ENCODE measurements around the gene CDSN. TPM values are rescaled to one million over a fixed set of nuclear protein-coding genes. Genes with fewer than 3 reads are reported as not detected.

The CDSN gene
- total and polyA plus RNA-seq, 2 of the 4 experiments (the other 2 are of a cell fraction), result not detected

GRCh38 chr6:31113861-31114540 lies 6.2 kb downstream of the CDSN start:
- Histone ChIP-seq H2BK20ac (ENCODE audit: low read depth, low read length) (peak overlapping the region; percentile 81), H4K91ac (ENCODE audit: insufficient read depth, low read depth, low read length) (peak overlapping the region; percentile 83), H2AFZ (replicated peaks; ENCODE audit: low read length, poor library complexity) (peak overlapping the region; percentile 82), H3K27ac (ENCODE audit: insufficient read depth, low read length) (peak overlapping the region; percentile 75), H4K5ac (ENCODE audit: low read depth, low read length) (no peak overlapping the region; the same call in none of the 2 replicates), H3K56ac (ENCODE audit: extremely low read depth, insufficient read depth, low read length) (no peak overlapping the region), H4K8ac (ENCODE audit: low read depth in 2 of 2, low read length in 2 of 2) (peak overlapping the region; percentile 73 to 92), H3K79me1 (ENCODE audit: low read depth in 1 of 2, low read length in 2 of 2) (peaks cover 0 to 9% of the 10 kb centered on the region in 2 experiments; a peak in 2 of 4 replicates), H3K9ac (ENCODE audit: low read depth, low read length) (peak overlapping the region; percentile 27; the same call in 1 of the 2 replicates), H2BK120ac (ENCODE audit: low read depth, low read length) (peak overlapping the region; percentile 92), H3K4me2 (ENCODE audit: low read depth, low read length) (peak overlapping the region; percentile 22; the same call in 1 of the 2 replicates), H2AK5ac (ENCODE audit: low read depth, low read length) (peak overlapping the region; percentile 74; the same call in 1 of the 2 replicates), H3K14ac (replicated peaks; ENCODE audit: low read depth, low read length) (peak overlapping the region; percentile 69), H3K9me1 (ENCODE audit: insufficient read depth, low read length) (peaks cover 15% of the 10 kb centered on the region), H3K4me1 (ENCODE audit: control insufficient read depth, insufficient read depth, low read length) (peaks cover 11% of the 10 kb centered on the region), H3K4me3 (ENCODE audit: insufficient read depth, low read depth, low read length) (no peak overlapping the region), H3K36me3 (ENCODE audit: control insufficient read depth, insufficient read depth, low read length) (no peaks in the 10 kb centered on the region), H2AK9ac (replicated peaks; ENCODE audit: low read depth, low read length, poor library complexity) (peak overlapping the region; percentile 83), H3K27me3 (ENCODE audit: control insufficient read depth, insufficient read depth, low read length) (peaks cover 24% of the 10 kb centered on the region), H3K4ac (ENCODE audit: low read depth, low read length) (peak overlapping the region; percentile 90), H3K18ac (ENCODE audit: low read depth, low read length) (peak overlapping the region; percentile 48; the same call in 1 of the 2 replicates), H3K23ac (ENCODE audit: low read depth, low read length) (no peak overlapping the region), H2BK5ac (ENCODE audit: low read depth, low read length, poor library complexity, severe bottlenecking) (peak overlapping the region; percentile 71), H3K9me3 (ENCODE audit: control insufficient read depth, insufficient read depth, low read length) (no peaks in the 10 kb centered on the region), H2BK15ac (ENCODE audit: low read depth, low read length) (peak overlapping the region; percentile 80; the same call in 2 of the 3 replicates), H4K20me1 (ENCODE audit: insufficient read depth, low read length) (no peaks in the 10 kb centered on the region)
- ChIA-PET CTCF (interaction anchor here (0.7 to 3.4 kb wide), 4 partner anchors 23 to 78 kb away, joined by 3 to 10 read pairs (median 4); no protein-coding TSS in a partner anchor), POLR2A (ENCODE audit: unreplicated experiment) (no interaction called here)
- intact Hi-C loops (cut with micrococcal nuclease), result no loop called here
- dilution Hi-C loops (cut with HindIII; ENCODE audit: low sequenced_read_pairs, unreplicated experiment), result no loop called here
- ATAC-seq (ENCODE audit: low read depth), result peak; percentile 46
- BruUV-seq (replicated peaks), result no TSS peak
- TF ChIP-seq RFX5 (IDR thresholded peaks at IDR 0.05; ENCODE audit: low read depth, low read length) (no peak), MAFK (IDR thresholded peaks at IDR 0.05; ENCODE audit: low read depth, low read length) (no peak), MXI1 (IDR thresholded peaks at IDR 0.05; ENCODE audit: borderline replicate concordance, low read depth, low read length) (no peak), NFE2L2 (IDR thresholded peaks at IDR 0.05; ENCODE audit: low read depth, low read length) (no peak), FOS (IDR thresholded peaks at IDR 0.05; ENCODE audit: low read depth, low read length) (no peak)
- DNase-seq, result peak; percentile 24
- 100% methylated on average over 1 of the region's 7 CpGs; no CpG with 5 or more reads in 1 of the 2 experiments for WGBS, 2 experiments (ENCODE audit: extremely low coverage in 2 of 2, insufficient read length in 1 of 2)
- in situ Hi-C loops (cut with MboI; ENCODE audit: low sequenced_read_pairs), result no loop called here
